Measurements from ENCODE around the gene FOXN3.

FOXN3 gene

GRCh38 chr14:89454996-89455395, 38.0 kb upstream of the FOXN3 start:
- no peak overlapping the region for H3K27ac ChIP-seq
- TF ChIP-seq ZFX (IDR thresholded peaks at IDR 0.05; ENCODE audit: borderline replicate concordance) (no peak), CTCF (IDR thresholded peaks at IDR 0.05) (no peak)

- TF ChIP-seq ZFX (IDR thresholded peaks at IDR 0.05; ENCODE audit: borderline replicate concordance) = no peak
- no peak for TF ChIP-seq CTCF (IDR thresholded peaks at IDR 0.05)
- H3K27ac ChIP-seq = no peak overlapping the region
These were observed 35.2 kb upstream of the FOXN3 start for GRCh38 chr14:89452281-89452680.

- TF ChIP-seq ZFX (IDR thresholded peaks at IDR 0.05; ENCODE audit: borderline replicate concordance) = no peak
- TF ChIP-seq CTCF (IDR thresholded peaks at IDR 0.05) = no peak
- H3K27ac ChIP-seq = no peak overlapping the region
These were observed 34.2 kb upstream of the FOXN3 start for GRCh38 chr14:89451229-89451628.

GRCh38 chr14:89447182-89447944, 30.3 kb upstream of the FOXN3 start:
- H3K27ac ChIP-seq = no peak overlapping the region
- TF ChIP-seq ZFX (IDR thresholded peaks at IDR 0.05; ENCODE audit: borderline replicate concordance) = no peak
- TF ChIP-seq CTCF (IDR thresholded peaks at IDR 0.05) = no peak

GRCh38 chr14:89445273-89445973, 28.4 kb upstream of the FOXN3 start:
- H3K27ac ChIP-seq = no peak overlapping the region
- TF ChIP-seq CTCF (IDR thresholded peaks at IDR 0.05) (no peak), ZFX (IDR thresholded peaks at IDR 0.05; ENCODE audit: borderline replicate concordance) (no peak)

GRCh38 chr14:89444516-89445125, 27.6 kb upstream of the FOXN3 start:
- H3K27ac ChIP-seq = no peak overlapping the region
- TF ChIP-seq CTCF (IDR thresholded peaks at IDR 0.05) = no peak
- no peak for TF ChIP-seq ZFX (IDR thresholded peaks at IDR 0.05; ENCODE audit: borderline replicate concordance)

GRCh38 chr14:89444044-89444443, 27.0 kb upstream of the FOXN3 start:
- TF ChIP-seq CTCF (IDR thresholded peaks at IDR 0.05) (no peak), ZFX (IDR thresholded peaks at IDR 0.05; ENCODE audit: borderline replicate concordance) (no peak)
- no peak overlapping the region for H3K27ac ChIP-seq

All from 22Rv1 (cell line).